Stimulated activated naive CD8-positive, alpha-beta T cell treated with anti-CD3 and anti-CD28 coated beads, Interleukin-15, Interleukin-2, amounts not matched to agents 100 ng/mL and 50 ng/mL, for 24 hours (primary cell): ENCODE measurements around the gene CORO2B.

Experiments
- H3K27ac Mint-ChIP-seq: one replicate; pipeline ENCODE4 v1.8.0; 2021; ENCODE audit warnings: mild to moderate bottlenecking, mixed read lengths
- H3K27me3 Mint-ChIP-seq: one replicate; pipeline ENCODE4 v1.8.0; 2021; ENCODE audit warnings: mixed read lengths
- H3K36me3 Mint-ChIP-seq: one replicate; pipeline ENCODE4 v1.8.0; 2021; ENCODE audit warnings: low read depth, mixed read lengths
- H3K4me1 Mint-ChIP-seq: one replicate; pipeline ENCODE4 v1.8.0; 2021; ENCODE audit warnings: low read depth, mixed read lengths
- H3K4me3 Mint-ChIP-seq: one replicate; pipeline ENCODE4 v1.8.0; 2021; ENCODE audit warnings: mild to moderate bottlenecking, mixed read lengths
- H3K9me3 Mint-ChIP-seq: one replicate; pipeline ENCODE4 v1.8.0; 2021; ENCODE audit warnings: mixed read lengths

CORO2B gene

GRCh38 chr15:68695061-68695595 is 116.3 kb downstream of the CORO2B start:
- H3K27me3 Mint-ChIP-seq: peaks cover 3% of the 10 kb centered on the region
- no peaks in the 10 kb centered on the region for H3K9me3 Mint-ChIP-seq
- no peaks in the 10 kb centered on the region for H3K36me3 Mint-ChIP-seq
- no peak overlapping the region for H3K27ac Mint-ChIP-seq
- H3K4me3 Mint-ChIP-seq: no peak overlapping the region
- peaks cover 8% of the 10 kb centered on the region for H3K4me1 Mint-ChIP-seq

GRCh38 chr15:68696414-68697363 is 117.9 kb downstream of the CORO2B start:
- no peaks in the 10 kb centered on the region for H3K9me3 Mint-ChIP-seq
- no peaks in the 10 kb centered on the region for H3K36me3 Mint-ChIP-seq
- H3K4me1 Mint-ChIP-seq: peaks cover 8% of the 10 kb centered on the region
- peaks cover 3% of the 10 kb centered on the region for H3K27me3 Mint-ChIP-seq
- H3K4me3 Mint-ChIP-seq: no peak overlapping the region
- H3K27ac Mint-ChIP-seq: no peak overlapping the region

GRCh38 chr15:68697711-68698690 is 119.2 kb downstream of the CORO2B start:
- no peak overlapping the region for H3K27ac Mint-ChIP-seq
- H3K9me3 Mint-ChIP-seq: no peaks in the 10 kb centered on the region
- peaks cover 6% of the 10 kb centered on the region for H3K4me1 Mint-ChIP-seq
- peaks cover 2% of the 10 kb centered on the region for H3K27me3 Mint-ChIP-seq
- H3K4me3 Mint-ChIP-seq: no peak overlapping the region
- no peaks in the 10 kb centered on the region for H3K36me3 Mint-ChIP-seq

- H3K4me3 Mint-ChIP-seq: no peak overlapping the region
- no peaks in the 10 kb centered on the region for H3K27me3 Mint-ChIP-seq
- no peak overlapping the region for H3K27ac Mint-ChIP-seq
- no peaks in the 10 kb centered on the region for H3K4me1 Mint-ChIP-seq
- H3K36me3 Mint-ChIP-seq: no peaks in the 10 kb centered on the region
- H3K9me3 Mint-ChIP-seq: no peaks in the 10 kb centered on the region
Observed at GRCh38 chr15:68698708-68699107, 119.9 kb downstream of the CORO2B start.

- H3K4me3 Mint-ChIP-seq: no peak overlapping the region
- no peaks in the 10 kb centered on the region for H3K4me1 Mint-ChIP-seq
- H3K9me3 Mint-ChIP-seq: no peaks in the 10 kb centered on the region
- H3K27me3 Mint-ChIP-seq: no peaks in the 10 kb centered on the region
- H3K36me3 Mint-ChIP-seq: no peaks in the 10 kb centered on the region
- no peak overlapping the region for H3K27ac Mint-ChIP-seq
Observed at GRCh38 chr15:68699124-68699880, 120.5 kb downstream of the CORO2B start.

- H3K27me3 Mint-ChIP-seq: no peaks in the 10 kb centered on the region
- H3K9me3 Mint-ChIP-seq: no peaks in the 10 kb centered on the region
- no peaks in the 10 kb centered on the region for H3K36me3 Mint-ChIP-seq
- H3K4me1 Mint-ChIP-seq: no peaks in the 10 kb centered on the region
- no peak overlapping the region for H3K4me3 Mint-ChIP-seq
- no peak overlapping the region for H3K27ac Mint-ChIP-seq
Observed at GRCh38 chr15:68699881-68700454, 121.2 kb downstream of the CORO2B start.

- Mint-ChIP-seq H3K4me1 (no peaks in the 10 kb centered on the region), H3K36me3 (no peaks in the 10 kb centered on the region), H3K27me3 (no peaks in the 10 kb centered on the region), H3K27ac (no peak overlapping the region), H3K4me3 (no peak overlapping the region), H3K9me3 (no peaks in the 10 kb centered on the region)
Observed at GRCh38 chr15:68700455-68701123, 121.8 kb downstream of the CORO2B start.

GRCh38 chr15:68701886-68702285 is 123.1 kb downstream of the CORO2B start:
- Mint-ChIP-seq H3K27ac (no peak overlapping the region), H3K27me3 (no peaks in the 10 kb centered on the region), H3K4me3 (no peak overlapping the region), H3K36me3 (no peaks in the 10 kb centered on the region), H3K4me1 (no peaks in the 10 kb centered on the region), H3K9me3 (no peaks in the 10 kb centered on the region)

GRCh38 chr15:68704496-68705021 is 125.8 kb downstream of the CORO2B start:
- H3K36me3 Mint-ChIP-seq: no peaks in the 10 kb centered on the region
- H3K27me3 Mint-ChIP-seq: no peaks in the 10 kb centered on the region
- H3K9me3 Mint-ChIP-seq: no peaks in the 10 kb centered on the region
- no peak overlapping the region for H3K27ac Mint-ChIP-seq
- H3K4me1 Mint-ChIP-seq: no peaks in the 10 kb centered on the region
- H3K4me3 Mint-ChIP-seq: no peak overlapping the region

- no peaks in the 10 kb centered on the region for H3K36me3 Mint-ChIP-seq
- H3K27me3 Mint-ChIP-seq: no peaks in the 10 kb centered on the region
- H3K27ac Mint-ChIP-seq: no peak overlapping the region
- no peaks in the 10 kb centered on the region for H3K4me1 Mint-ChIP-seq
- H3K9me3 Mint-ChIP-seq: no peaks in the 10 kb centered on the region
- H3K4me3 Mint-ChIP-seq: no peak overlapping the region
Observed at GRCh38 chr15:68706256-68706655, 127.5 kb downstream of the CORO2B start.

- H3K27ac Mint-ChIP-seq: no peak overlapping the region
- no peaks in the 10 kb centered on the region for H3K36me3 Mint-ChIP-seq
- H3K4me3 Mint-ChIP-seq: no peak overlapping the region
- no peaks in the 10 kb centered on the region for H3K9me3 Mint-ChIP-seq
- H3K27me3 Mint-ChIP-seq: no peaks in the 10 kb centered on the region
- H3K4me1 Mint-ChIP-seq: no peaks in the 10 kb centered on the region
Observed at GRCh38 chr15:68706931-68707330, 128.1 kb downstream of the CORO2B start.

GRCh38 chr15:68707386-68707785 is 128.6 kb downstream of the CORO2B start:
- H3K27ac Mint-ChIP-seq: no peak overlapping the region
- no peak overlapping the region for H3K4me3 Mint-ChIP-seq
- H3K36me3 Mint-ChIP-seq: no peaks in the 10 kb centered on the region
- no peaks in the 10 kb centered on the region for H3K9me3 Mint-ChIP-seq
- H3K4me1 Mint-ChIP-seq: no peaks in the 10 kb centered on the region
- H3K27me3 Mint-ChIP-seq: no peaks in the 10 kb centered on the region

- no peaks in the 10 kb centered on the region for H3K36me3 Mint-ChIP-seq
- no peak overlapping the region for H3K27ac Mint-ChIP-seq
- no peak overlapping the region for H3K4me3 Mint-ChIP-seq
- no peaks in the 10 kb centered on the region for H3K27me3 Mint-ChIP-seq
- H3K9me3 Mint-ChIP-seq: no peaks in the 10 kb centered on the region
- H3K4me1 Mint-ChIP-seq: no peaks in the 10 kb centered on the region
Observed at GRCh38 chr15:68709876-68710275, 131.1 kb downstream of the CORO2B start.
